Measurements from ENCODE around the gene DGKI. TPM values are rescaled to one million over a fixed set of nuclear protein-coding genes. Genes with fewer than 3 reads are reported as not detected.

Gene DGKI
- polyA plus RNA-seq, 2 of the 4 experiments (the other 2 are of a cell fraction), result 0.05 to 0.08 TPM

GRCh38 chr7:137439829-137440825 is 406.6 kb downstream of the DGKI start:
- no peak for TF ChIP-seq ELK1 (IDR thresholded peaks at IDR 0.05; ENCODE audit: low read depth, low read length)
- no peak for TF ChIP-seq HOXB13 (CRISPR knock-in tag; IDR thresholded peaks at IDR 0.05; ENCODE audit: low read depth)
- no peak for TF ChIP-seq PBX3 (IDR thresholded peaks at IDR 0.05)
- no peak for TF ChIP-seq USF2 (IDR thresholded peaks at IDR 0.05)
- TF ChIP-seq EP300 (IDR thresholded peaks at IDR 0.05), result no peak
- no peak for TF ChIP-seq RARB (CRISPR knock-in tag; IDR thresholded peaks at IDR 0.05)
- no peak for TF ChIP-seq EHMT2 (IDR thresholded peaks at IDR 0.05; ENCODE audit: low read depth)
- no peak for TF ChIP-seq GATA3 (IDR thresholded peaks at IDR 0.05; ENCODE audit: borderline replicate concordance)
- no peak for TF ChIP-seq REST (IDR thresholded peaks at IDR 0.05)
- no peak for TF ChIP-seq KDM5A (IDR thresholded peaks at IDR 0.05)
- no peak for TF ChIP-seq MAX (IDR thresholded peaks at IDR 0.05)
- TF ChIP-seq FOSB (CRISPR knock-in tag; IDR thresholded peaks at IDR 0.05), result no peak
- TF ChIP-seq HES2 (IDR thresholded peaks at IDR 0.05), result no peak
- no peak for TF ChIP-seq JUNB (IDR thresholded peaks at IDR 0.05)
- no peak for TF ChIP-seq E2F6 (IDR thresholded peaks at IDR 0.05; ENCODE audit: borderline replicate concordance, low read depth)
- TF ChIP-seq SMC3 (IDR thresholded peaks at IDR 0.05), result no peak
- no peak for TF ChIP-seq JUN (IDR thresholded peaks at IDR 0.05)
- no peak for TF ChIP-seq ESRRA (IDR thresholded peaks at IDR 0.05; ENCODE audit: borderline replicate concordance, low read length)
- DNase-seq (ENCODE audit: low read depth in 1 of 2, low spot score in 1 of 2), result no peak
- no peak for FAIRE-seq
- ChIA-PET CTCF (interaction anchor here (1.1 kb wide), 1 partner anchor 12 kb away, joined by 8 read pairs; no protein-coding TSS in a partner anchor), POLR2A (no interaction called here)
- H3K9me3 ChIP-seq, result no peaks in the 10 kb centered on the region
- H3K4me3 ChIP-seq, result no peak overlapping the region
- no peak overlapping the region for H3K4me2 ChIP-seq
- 48% methylated on average over 6 of the region's 6 CpGs for WGBS (ENCODE audit: missing lambda C conversion rate)
- H3K27ac ChIP-seq, result no peak overlapping the region
- ATAC-seq, result no peak
- H3K4me1 ChIP-seq, result no peaks in the 10 kb centered on the region
